IPS-20b (cell line): ENCODE measurements around the gene MASP2.
"Not testable (repeated sequence)": the region's sequence is repeated elsewhere in the genome, so short reads cannot be mapped to it uniquely, and the experiment has no call there.

Source experiments
- H3K27ac ChIP-seq: one replicate; pipeline ENCODE4 v1.5.1; 2013; ENCODE audit warnings: low read length
- H3K27me3 ChIP-seq: 2 replicates; pipeline ENCODE4 v1.6.1; 2013; ENCODE audit warnings: mild to moderate bottlenecking, low read length, inconsistent platforms; ENCODE audit not compliant: insufficient read depth
- H3K36me3 ChIP-seq: 2 replicates; pipeline ENCODE4 v1.6.1; 2013; ENCODE audit warnings: low read depth, mild to moderate bottlenecking, inconsistent platforms, low read length, moderate library complexity; ENCODE audit not compliant: insufficient read depth
- H3K4me1 ChIP-seq: 2 replicates; pipeline ENCODE4 v1.6.1; 2013; ENCODE audit warnings: mild to moderate bottlenecking, control low read depth, inconsistent platforms, low read length, moderate library complexity; ENCODE audit not compliant: insufficient read depth
- H3K4me3 ChIP-seq: 2 replicates; pipeline ENCODE4 v1.5.1; 2013; ENCODE audit warnings: mild to moderate bottlenecking, low read length, inconsistent platforms
- H3K9ac ChIP-seq: 2 replicates; pipeline ENCODE4 v1.6.1; 2013; ENCODE audit warnings: low read depth, mild to moderate bottlenecking, inconsistent platforms, low read length, moderate library complexity
- H3K9me3 ChIP-seq: 2 replicates; pipeline ENCODE4 v1.6.1; 2013; ENCODE audit warnings: mild to moderate bottlenecking, low read depth, low read length, inconsistent platforms; ENCODE audit not compliant: insufficient read depth

Gene MASP2

DNA sequence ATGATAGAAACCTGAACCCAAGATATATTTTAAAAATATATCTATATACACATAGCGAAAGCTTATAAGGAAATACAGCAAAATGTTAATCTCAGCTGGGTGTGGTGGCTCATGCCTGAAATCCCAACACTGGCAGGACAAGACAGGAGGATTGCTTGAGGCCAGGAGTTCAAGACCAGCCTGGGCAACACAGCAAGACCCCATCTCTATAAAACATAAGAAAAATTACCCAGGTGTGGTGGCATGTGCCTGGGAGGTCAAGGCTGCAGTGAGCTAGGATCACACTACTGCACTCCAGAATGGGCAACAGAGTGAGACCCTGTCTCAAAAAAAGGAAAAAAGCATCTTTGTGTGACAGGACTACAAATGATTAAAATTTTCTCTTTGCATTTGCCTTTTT, 18.8 kb upstream of the MASP2 start:
- no peak overlapping the region for H3K27ac ChIP-seq
- no peak overlapping the region for H3K9ac ChIP-seq
- H3K4me1 ChIP-seq = no peaks in the 10 kb centered on the region; the same call in 1 of the 2 replicates
- no peaks in the 10 kb centered on the region for H3K9me3 ChIP-seq
- H3K27me3 ChIP-seq = no peaks in the 10 kb centered on the region
- H3K4me3 ChIP-seq = no peak overlapping the region
- H3K36me3 ChIP-seq = peaks cover 69% of the 10 kb centered on the region

DNA sequence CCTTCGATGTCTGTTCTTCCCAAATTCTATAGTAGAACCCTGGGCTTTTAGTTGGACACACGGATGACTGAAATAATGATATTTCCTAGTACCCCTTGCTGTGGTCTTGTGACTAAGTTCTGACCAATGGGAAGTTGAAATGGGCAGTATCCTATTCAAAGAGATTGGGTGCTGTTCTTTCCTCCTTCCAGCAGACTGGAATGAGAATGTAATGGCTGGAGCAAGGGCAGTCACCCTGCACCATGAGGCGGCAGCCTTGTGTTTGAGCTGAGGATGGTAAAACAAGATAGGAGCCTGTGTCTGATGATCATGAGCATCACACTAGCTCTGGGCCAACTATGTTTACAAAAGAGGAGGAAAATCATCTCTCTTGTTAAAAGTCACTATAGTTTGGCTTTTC, 17.9 kb upstream of the MASP2 start:
- H3K9ac ChIP-seq = no peak overlapping the region
- peaks cover 61% of the 10 kb centered on the region for H3K36me3 ChIP-seq
- H3K4me3 ChIP-seq = no peak overlapping the region
- no peaks in the 10 kb centered on the region for H3K27me3 ChIP-seq
- no peaks in the 10 kb centered on the region for H3K9me3 ChIP-seq
- no peak overlapping the region for H3K27ac ChIP-seq
- H3K4me1 ChIP-seq = no peaks in the 10 kb centered on the region; the same call in 1 of the 2 replicates

- H3K27ac ChIP-seq, H3K4me1 ChIP-seq, H3K27me3 ChIP-seq, H3K9ac ChIP-seq, H3K9me3 ChIP-seq, H3K4me3 ChIP-seq: not testable (repeated sequence)
- H3K36me3 ChIP-seq = peaks cover 52% of the 10 kb centered on the region
Observed at GRCh38 chr1:11063937-11064537, 17.0 kb upstream of the MASP2 start.

GRCh38 chr1:11062965-11063401, 15.9 kb upstream of the MASP2 start:
- no peak overlapping the region for H3K9ac ChIP-seq
- H3K4me1 ChIP-seq = no peaks in the 10 kb centered on the region; the same call in 1 of the 2 replicates
- no peaks in the 10 kb centered on the region for H3K27me3 ChIP-seq
- H3K4me3 ChIP-seq = no peak overlapping the region
- H3K9me3 ChIP-seq = no peaks in the 10 kb centered on the region
- peaks cover 48% of the 10 kb centered on the region for H3K36me3 ChIP-seq
- no peak overlapping the region for H3K27ac ChIP-seq

GRCh38 chr1:11061652-11062365, 14.8 kb upstream of the MASP2 start:
- no peak overlapping the region for H3K9ac ChIP-seq
- H3K27me3 ChIP-seq = no peaks in the 10 kb centered on the region
- no peaks in the 10 kb centered on the region for H3K9me3 ChIP-seq
- no peak overlapping the region for H3K27ac ChIP-seq
- H3K36me3 ChIP-seq = peaks cover 51% of the 10 kb centered on the region
- H3K4me1 ChIP-seq = no peaks in the 10 kb centered on the region; the same call in 1 of the 2 replicates
- H3K4me3 ChIP-seq = no peak overlapping the region

DNA sequence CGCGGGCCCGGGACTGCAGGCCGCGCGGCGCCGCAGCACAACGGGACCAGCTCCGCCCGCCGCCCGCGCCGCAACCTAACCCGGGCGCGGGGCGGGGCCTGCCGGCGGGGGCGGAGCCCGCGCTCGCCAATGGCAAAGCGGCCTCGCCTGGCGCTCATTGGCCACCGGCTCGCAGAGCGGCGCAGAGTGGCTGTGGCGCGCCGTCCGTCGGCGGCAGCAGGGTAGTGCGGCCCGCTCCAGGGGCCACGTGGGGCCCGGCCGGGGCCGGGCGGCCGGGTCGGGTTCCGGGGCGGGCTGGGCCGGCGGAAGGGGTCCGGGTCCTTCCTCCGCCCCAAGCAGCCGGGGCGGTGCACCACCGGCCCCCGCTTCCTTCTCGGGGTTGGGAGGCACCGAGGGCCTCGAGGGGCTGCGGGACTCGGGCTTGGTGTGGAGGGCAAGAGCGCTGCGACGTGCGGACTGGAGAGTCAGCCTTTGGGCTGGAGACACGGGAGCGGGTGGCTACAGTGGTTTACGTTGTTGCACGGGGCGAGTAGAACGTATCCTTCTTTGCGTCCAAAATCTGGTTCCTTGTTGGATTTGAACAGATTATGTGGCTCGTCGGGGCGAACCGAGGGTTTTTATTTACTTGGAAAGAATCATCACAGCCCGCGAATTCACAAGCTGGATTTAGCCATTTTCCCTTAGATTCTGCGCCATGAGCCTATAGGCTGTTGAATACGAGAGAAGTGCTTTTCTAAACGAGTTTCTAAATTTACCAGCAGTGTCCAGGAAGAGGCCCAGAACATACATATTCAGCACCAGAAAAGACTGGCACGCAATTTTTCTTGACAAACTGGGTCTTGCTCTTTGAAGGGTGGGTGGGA, 13.2 kb upstream of the MASP2 start, which contains the start of gene SRM:
TSS of gene SRM (minus strand) at position 51 of the 863 bp plus-strand sequence. CDS start 75 bp downstream, outside the sequence.
- peak within 1 kb of the TSS; percentile 95 for H3K9ac ChIP-seq
- peaks cover 45% of the 10 kb centered on the region for H3K36me3 ChIP-seq
- H3K4me1 ChIP-seq = no peaks in the 10 kb centered on the region; the same call in 1 of the 2 replicates
- H3K9me3 ChIP-seq = no peaks in the 10 kb centered on the region
- H3K4me3 ChIP-seq = peak within 1 kb of the TSS; percentile 91
- no peaks in the 10 kb centered on the region for H3K27me3 ChIP-seq
- peak within 1 kb of the TSS; percentile 87 for H3K27ac ChIP-seq

DNA sequence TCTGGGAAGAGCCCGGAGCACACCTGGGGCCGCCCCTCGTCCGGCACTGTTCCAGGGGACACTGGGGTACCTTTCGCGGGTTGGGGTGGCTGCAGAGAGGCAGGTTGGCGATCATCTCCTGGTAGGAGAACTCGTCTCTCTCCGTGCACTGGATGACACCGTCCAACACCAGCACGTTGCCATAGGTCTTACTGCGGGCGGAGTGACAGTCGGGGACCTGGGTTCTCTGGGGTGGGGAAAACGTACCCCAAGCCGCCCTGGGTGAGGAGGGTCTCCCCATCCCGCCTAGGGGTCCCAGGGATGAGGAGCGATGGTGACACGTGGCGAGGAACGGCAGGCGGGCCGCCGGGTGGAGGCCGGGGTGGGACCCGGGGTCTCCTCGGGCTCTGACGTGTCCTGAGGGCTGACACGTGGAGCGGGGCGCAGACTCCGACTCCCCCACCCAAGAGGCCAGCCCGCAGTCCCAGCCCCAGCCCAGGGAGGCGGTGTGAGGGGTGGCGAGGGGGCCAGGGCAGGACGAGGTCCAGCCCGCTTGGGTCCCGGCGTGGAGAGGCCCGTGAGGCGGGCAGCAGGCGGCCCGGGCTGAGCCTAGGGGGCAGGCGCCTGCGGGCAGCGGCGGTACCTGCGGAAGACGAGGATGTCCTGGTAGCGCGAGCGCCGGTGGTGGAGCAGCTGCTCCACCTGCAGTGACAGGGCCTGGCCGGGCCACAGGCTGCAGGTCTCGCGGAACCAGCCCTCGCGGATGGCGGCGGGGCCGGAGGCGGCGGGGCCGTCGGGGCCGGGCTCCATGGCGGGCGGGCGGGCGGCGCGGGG, 12.3 kb upstream of the MASP2 start:
- H3K27ac ChIP-seq = peak overlapping the region; percentile 55
- H3K9me3 ChIP-seq = no peaks in the 10 kb centered on the region
- peak overlapping the region; percentile 91 for H3K4me3 ChIP-seq
- no peaks in the 10 kb centered on the region for H3K27me3 ChIP-seq
- H3K9ac ChIP-seq = peak overlapping the region; percentile 83; the same call in 1 of the 2 replicates
- peaks cover 41% of the 10 kb centered on the region for H3K36me3 ChIP-seq
- H3K4me1 ChIP-seq = no peaks in the 10 kb centered on the region; the same call in 1 of the 2 replicates

GRCh38 chr1:11058595-11059154, 11.6 kb upstream of the MASP2 start:
- Histone ChIP-seq H3K36me3 (peaks cover 46% of the 10 kb centered on the region), H3K4me3 (peak overlapping the region; percentile 91), H3K4me1 (peaks cover under 1% of the 10 kb centered on the region; the same call in 1 of the 2 replicates), H3K27ac (no peak overlapping the region), H3K9me3 (no peaks in the 10 kb centered on the region), H3K9ac (peak overlapping the region; percentile 83; the same call in 1 of the 2 replicates), H3K27me3 (no peaks in the 10 kb centered on the region)

DNA sequence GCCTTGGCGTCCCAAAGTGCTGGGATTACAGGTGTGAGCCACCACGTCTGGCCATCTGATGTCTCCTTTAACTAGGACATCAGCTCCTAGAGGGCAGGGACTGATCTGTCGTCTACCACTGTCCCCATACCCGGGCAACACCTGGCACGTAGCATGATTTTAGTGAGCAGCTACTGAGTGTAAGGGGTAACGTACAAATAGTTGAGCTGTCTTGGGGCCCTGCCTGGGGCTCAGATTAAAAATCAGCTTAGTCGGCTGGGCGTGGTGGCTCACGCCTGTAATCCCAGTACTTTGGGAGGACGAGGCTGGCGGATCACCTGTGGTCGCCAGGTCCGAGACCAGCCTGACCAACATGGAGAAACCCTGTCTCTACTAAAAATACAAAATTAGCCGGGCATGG, 11.0 kb upstream of the MASP2 start:
- H3K36me3 ChIP-seq = peaks cover 41% of the 10 kb centered on the region
- H3K4me1 ChIP-seq = peaks cover 4% of the 10 kb centered on the region; the same call in 1 of the 2 replicates
- no peak overlapping the region for H3K4me3 ChIP-seq

DNA sequence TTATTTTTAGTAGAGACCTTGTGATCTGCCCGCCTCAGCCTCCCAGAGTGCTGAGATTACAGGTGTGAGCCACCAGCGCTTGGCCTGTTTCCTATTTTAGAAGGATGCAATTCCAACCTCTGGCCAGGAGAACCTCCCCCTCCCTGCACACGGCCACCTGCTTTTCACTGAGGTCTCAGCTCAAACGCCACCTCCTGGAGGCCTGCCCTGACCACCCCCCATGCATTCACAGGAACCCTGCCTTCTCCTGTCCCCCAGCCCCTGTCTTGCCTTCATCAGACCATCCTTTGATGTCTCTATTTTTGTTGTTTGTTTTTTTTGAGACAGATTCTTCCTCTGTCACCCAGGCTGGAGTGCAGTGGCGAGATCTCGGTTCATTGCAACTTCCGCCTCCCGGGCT, 10.4 kb upstream of the MASP2 start:
- no peak overlapping the region for H3K4me3 ChIP-seq
- no peak overlapping the region for H3K9ac ChIP-seq
- no peak overlapping the region for H3K27ac ChIP-seq
- peaks cover 36% of the 10 kb centered on the region for H3K36me3 ChIP-seq
- H3K4me1 ChIP-seq = peaks cover 6% of the 10 kb centered on the region; the same call in 1 of the 2 replicates
- H3K9me3 ChIP-seq = no peaks in the 10 kb centered on the region
- H3K27me3 ChIP-seq = no peaks in the 10 kb centered on the region

More for the DNA sequence above, 11.0 kb upstream of the MASP2 start:
- H3K27me3 ChIP-seq = no peaks in the 10 kb centered on the region
- no peak overlapping the region for H3K27ac ChIP-seq
- no peaks in the 10 kb centered on the region for H3K9me3 ChIP-seq
- H3K9ac ChIP-seq = no peak overlapping the region
